SK-N-SH treated with all-trans-retinoic acid at 6 μM for 48 hours (cell line): ENCODE results near the gene HSPA4.

Source experiments
- ARNTL ChIP-seq: fragments of 450-650 bp; formaldehyde crosslinking; IDR thresholded peaks from 2 replicates; pipeline ENCODE4 v1.5.0; 2020; ENCODE audit warnings: low read depth, mild to moderate bottlenecking, moderate library complexity, borderline replicate concordance
- CSRNP3 ChIP-seq: fragments of 250-450 bp; sonication (Bioruptor Pico); IDR thresholded peaks from 2 replicates; pipeline ENCODE4 v1.5.1; 2021; ENCODE audit warnings: mild to moderate bottlenecking, moderate library complexity
- ESRRG ChIP-seq: fragments of 250-450 bp; sonication (Bioruptor Pico); IDR thresholded peaks from 2 replicates; pipeline ENCODE4 v1.6.1; 2021; ENCODE audit warnings: mild to moderate bottlenecking
- OSR1 ChIP-seq: fragments of 250-450 bp; sonication (Bioruptor Pico); IDR thresholded peaks from 2 replicates; pipeline ENCODE4 v1.8.0; 2022; ENCODE audit warnings: moderate library complexity, mild to moderate bottlenecking, inconsistent platforms
- PATZ1 ChIP-seq: fragments of 250-450 bp; sonication (Bioruptor Pico); IDR thresholded peaks from 2 replicates; pipeline ENCODE4 v1.8.0; 2020; ENCODE audit warnings: mild to moderate bottlenecking, moderate library complexity, borderline replicate concordance
- SNAI2 ChIP-seq: fragments of 250-450 bp; sonication (Bioruptor Pico); IDR thresholded peaks from 2 replicates; pipeline ENCODE4 v1.5.0; 2020; ENCODE audit warnings: mild to moderate bottlenecking, moderate library complexity
- TSHZ2 ChIP-seq: fragments of 250-450 bp; sonication (Bioruptor Pico); IDR thresholded peaks from 2 replicates; pipeline ENCODE4 v1.5.0; 2020; ENCODE audit warnings: mild to moderate bottlenecking, moderate library complexity
- ZFP3 ChIP-seq: fragments of 250-450 bp; sonication (Bioruptor Pico); IDR thresholded peaks from 2 replicates; pipeline ENCODE4 v1.5.0; 2020; ENCODE audit warnings: mild to moderate bottlenecking, moderate library complexity
- ZFP30 ChIP-seq: fragments of 450-650 bp; formaldehyde crosslinking; IDR thresholded peaks from 2 replicates; pipeline ENCODE4 v1.5.0; 2022; ENCODE audit warnings: mild to moderate bottlenecking, moderate library complexity

- TF ChIP-seq ZFP30: no peak
- no peak for TF ChIP-seq ARNTL (CRISPR knock-in tag)
- no peak for TF ChIP-seq TSHZ2 (CRISPR knock-in tag)
- TF ChIP-seq OSR1: no peak
- TF ChIP-seq CSRNP3: no peak
- TF ChIP-seq PATZ1 (CRISPR knock-in tag): no peak
- TF ChIP-seq ZFP3 (CRISPR knock-in tag): no peak
- no peak for TF ChIP-seq ESRRG
- TF ChIP-seq SNAI2: no peak
Observed at GRCh38 chr5:133142782-133143181, 91.0 kb downstream of the HSPA4 start.
